ENCODE measurements around the gene LRRN4CL. TPM values are rescaled to one million over a fixed set of nuclear protein-coding genes. Genes with fewer than 3 reads are reported as not detected.

Gene LRRN4CL
- total RNA-seq, 2 donors from 2014 or later = 2.8 to 8.0 TPM

DNA sequence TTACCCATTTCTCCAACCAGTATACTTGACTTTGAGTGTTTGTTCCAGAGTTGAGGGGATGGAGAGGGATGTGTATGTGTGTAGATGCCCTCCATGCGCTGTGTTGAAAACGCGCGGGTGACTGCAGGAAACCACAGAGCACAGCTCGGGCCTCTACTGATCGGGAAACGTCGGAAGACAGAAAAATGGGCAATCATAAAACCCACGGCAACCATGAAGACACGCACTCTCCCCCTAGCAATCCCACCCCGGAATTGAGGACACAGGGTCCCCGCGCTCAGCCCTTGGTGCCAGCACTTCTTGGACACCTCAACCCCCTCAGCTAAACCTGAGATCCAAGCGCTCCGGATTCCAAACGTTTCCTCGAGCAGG is 18.1 kb downstream of the LRRN4CL start:
- H3K4me3 ChIP-seq = peak overlapping the region; percentile 61 to 69
- WGBS = under 1% methylated on average over 17 of the region's 17 CpGs
- no peak for DNase-seq (ENCODE audit: low spot score)
- no peaks in the 10 kb centered on the region for H3K36me3 ChIP-seq
- peak overlapping the region; percentile 82 to 87 for H3K27ac ChIP-seq
- no peaks in the 10 kb centered on the region for H3K9me3 ChIP-seq
- H3K27me3 ChIP-seq (replicated peaks; ENCODE audit: insufficient read depth) = no peaks in the 10 kb centered on the region
- TF ChIP-seq POLR2AphosphoS5 (IDR thresholded peaks at IDR 0.05) = no peak
- H3K4me1 ChIP-seq (replicated peaks) = peaks cover 19% of the 10 kb centered on the region
- intact Hi-C loops (cut with DNase I) = no loop called here

DNA sequence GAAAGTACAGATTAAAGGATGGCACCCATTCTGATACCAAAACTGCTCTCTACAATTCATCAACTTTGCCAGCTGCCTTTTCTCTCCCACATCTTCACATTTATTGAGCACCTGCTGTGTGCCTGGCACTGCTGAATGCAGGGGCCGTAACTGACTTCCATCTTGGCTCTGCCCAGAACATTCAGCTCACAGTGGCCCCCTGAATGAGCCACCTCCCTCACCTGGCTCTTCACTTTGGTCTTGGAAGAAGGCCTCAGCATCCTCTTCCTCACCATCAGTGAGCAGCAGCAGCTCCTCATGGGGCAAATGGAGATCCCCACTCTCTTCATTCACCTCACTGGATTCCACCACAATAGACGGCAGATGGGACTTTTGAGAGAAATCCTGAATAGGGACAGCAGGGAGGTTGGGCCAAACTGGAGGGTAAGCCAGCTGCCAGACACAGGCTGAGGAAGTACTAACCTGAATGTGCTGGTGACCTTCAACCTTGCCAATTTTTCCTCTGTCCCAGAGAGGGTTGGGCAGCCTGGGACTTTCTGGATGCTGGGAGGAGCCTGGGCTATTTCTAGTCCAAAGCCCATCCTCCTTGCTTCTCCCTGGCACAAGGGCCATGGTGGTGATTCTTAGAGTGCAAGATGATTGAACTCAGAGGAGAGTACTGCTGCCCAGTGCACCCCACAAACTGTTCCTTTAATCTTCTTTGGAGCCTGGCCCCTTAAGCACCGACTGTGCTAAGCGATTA is 19.7 kb downstream of the LRRN4CL start:
- no peak overlapping the region for H3K27ac ChIP-seq
- WGBS = 70% methylated on average over 4 of the region's 4 CpGs

DNA sequence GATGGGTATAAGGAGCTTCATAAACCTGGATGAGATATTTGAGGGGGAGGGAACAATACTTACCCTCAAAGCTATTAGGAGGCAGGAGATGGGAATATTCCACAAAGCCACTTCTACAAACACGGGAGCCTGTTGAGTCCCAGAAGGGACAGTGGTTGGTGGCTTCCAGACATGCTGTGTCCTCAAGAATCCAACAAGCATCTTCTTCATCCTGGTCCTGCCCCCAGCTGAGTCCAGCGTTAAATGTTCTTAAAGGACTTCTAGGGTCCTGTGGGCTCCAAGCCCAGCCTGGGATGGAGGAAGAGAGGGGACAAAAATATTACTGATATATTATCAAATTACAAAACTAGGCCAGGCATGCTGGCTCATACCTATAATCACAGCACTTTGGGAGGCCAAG is 21.9 kb downstream of the LRRN4CL start:
- H3K4me3 ChIP-seq = no peak overlapping the region

More for the DNA sequence above, 19.7 kb downstream of the LRRN4CL start:
- Histone ChIP-seq H3K4me1 (replicated peaks) (peaks cover 20% of the 10 kb centered on the region), H3K9me3 (no peaks in the 10 kb centered on the region), H3K4me3 (no peak overlapping the region), H3K36me3 (no peaks in the 10 kb centered on the region), H3K27me3 (replicated peaks; ENCODE audit: insufficient read depth) (no peaks in the 10 kb centered on the region)
- DNase-seq (ENCODE audit: low spot score) = no peak
- TF ChIP-seq POLR2A (IDR thresholded peaks at IDR 0.05) = no peak
- no peak for TF ChIP-seq POLR2AphosphoS5 (IDR thresholded peaks at IDR 0.05)
- TF ChIP-seq, protein P1, sequence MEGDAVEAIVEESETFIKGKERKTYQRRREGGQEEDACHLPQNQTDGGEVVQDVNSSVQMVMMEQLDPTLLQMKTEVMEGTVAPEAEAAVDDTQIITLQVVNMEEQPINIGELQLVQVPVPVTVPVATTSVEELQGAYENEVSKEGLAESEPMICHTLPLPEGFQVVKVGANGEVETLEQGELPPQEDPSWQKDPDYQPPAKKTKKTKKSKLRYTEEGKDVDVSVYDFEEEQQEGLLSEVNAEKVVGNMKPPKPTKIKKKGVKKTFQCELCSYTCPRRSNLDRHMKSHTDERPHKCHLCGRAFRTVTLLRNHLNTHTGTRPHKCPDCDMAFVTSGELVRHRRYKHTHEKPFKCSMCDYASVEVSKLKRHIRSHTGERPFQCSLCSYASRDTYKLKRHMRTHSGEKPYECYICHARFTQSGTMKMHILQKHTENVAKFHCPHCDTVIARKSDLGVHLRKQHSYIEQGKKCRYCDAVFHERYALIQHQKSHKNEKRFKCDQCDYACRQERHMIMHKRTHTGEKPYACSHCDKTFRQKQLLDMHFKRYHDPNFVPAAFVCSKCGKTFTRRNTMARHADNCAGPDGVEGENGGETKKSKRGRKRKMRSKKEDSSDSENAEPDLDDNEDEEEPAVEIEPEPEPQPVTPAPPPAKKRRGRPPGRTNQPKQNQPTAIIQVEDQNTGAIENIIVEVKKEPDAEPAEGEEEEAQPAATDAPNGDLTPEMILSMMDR (IDR thresholded peaks at IDR 0.05) = no peak
- intact Hi-C loops (cut with DNase I) = no loop called here

DNA sequence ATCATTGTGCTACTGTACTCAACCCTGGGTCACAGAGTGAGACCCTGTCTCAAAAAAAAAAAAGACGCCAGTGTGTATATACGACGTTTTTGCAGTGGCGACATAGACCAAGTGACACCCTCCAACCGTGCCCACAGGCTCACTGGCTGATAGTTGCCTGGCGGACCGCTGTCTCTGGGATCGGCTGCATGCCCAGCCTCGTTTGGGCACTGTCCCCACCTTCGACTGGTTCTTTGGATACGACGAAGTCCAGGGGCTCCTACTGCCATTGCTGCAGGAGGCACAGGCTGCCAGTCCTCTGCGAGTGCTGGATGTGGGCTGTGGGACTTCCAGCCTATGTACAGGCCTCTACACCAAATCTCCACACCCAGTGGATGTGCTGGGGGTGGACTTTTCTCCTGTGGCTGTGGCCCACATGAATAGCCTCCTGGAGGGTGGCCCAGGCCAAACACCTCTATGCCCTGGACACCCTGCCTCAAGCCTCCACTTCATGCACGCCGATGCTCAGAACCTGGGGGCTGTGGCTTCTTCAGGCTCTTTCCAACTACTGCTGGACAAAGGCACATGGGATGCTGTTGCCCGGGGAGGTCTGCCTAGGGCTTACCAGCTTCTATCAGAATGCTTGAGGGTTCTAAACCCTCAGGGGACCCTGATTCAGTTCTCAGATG is 22.9 kb downstream of the LRRN4CL start:
- H3K27me3 ChIP-seq (replicated peaks; ENCODE audit: insufficient read depth) = no peaks in the 10 kb centered on the region
- no peaks in the 10 kb centered on the region for H3K36me3 ChIP-seq
- peaks cover 12% of the 10 kb centered on the region for H3K4me1 ChIP-seq (replicated peaks)
- DNase-seq (ENCODE audit: low spot score) = no peak
- peak overlapping the region; percentile 87 to 90 for H3K27ac ChIP-seq
- H3K9me3 ChIP-seq = no peaks in the 10 kb centered on the region
- 33% methylated on average over 16 of the region's 16 CpGs for WGBS
- H3K4me3 ChIP-seq = peak overlapping the region; percentile 80 to 86
- TF ChIP-seq POLR2A (IDR thresholded peaks at IDR 0.05) (no peak), POLR2AphosphoS5 (IDR thresholded peaks at IDR 0.05) (no peak)
- TF ChIP-seq, protein P1 (IDR thresholded peaks at IDR 0.05) = no peak
- intact Hi-C loops (cut with DNase I) = no loop called here

More for the DNA sequence above, 21.9 kb downstream of the LRRN4CL start:
- Histone ChIP-seq H3K4me1 (replicated peaks) (peaks cover 12% of the 10 kb centered on the region), H3K36me3 (no peaks in the 10 kb centered on the region), H3K27me3 (replicated peaks; ENCODE audit: insufficient read depth) (no peaks in the 10 kb centered on the region), H3K9me3 (no peaks in the 10 kb centered on the region), H3K27ac (no peak overlapping the region)
- intact Hi-C loops (cut with DNase I) = no loop called here
- TF ChIP-seq POLR2AphosphoS5 (IDR thresholded peaks at IDR 0.05) = no peak
- no peak for TF ChIP-seq POLR2A (IDR thresholded peaks at IDR 0.05)
- TF ChIP-seq, protein P1 (IDR thresholded peaks at IDR 0.05) = no peak
- DNase-seq (ENCODE audit: low spot score) = no peak
- 53% methylated on average over 2 of the region's 2 CpGs for WGBS

DNA sequence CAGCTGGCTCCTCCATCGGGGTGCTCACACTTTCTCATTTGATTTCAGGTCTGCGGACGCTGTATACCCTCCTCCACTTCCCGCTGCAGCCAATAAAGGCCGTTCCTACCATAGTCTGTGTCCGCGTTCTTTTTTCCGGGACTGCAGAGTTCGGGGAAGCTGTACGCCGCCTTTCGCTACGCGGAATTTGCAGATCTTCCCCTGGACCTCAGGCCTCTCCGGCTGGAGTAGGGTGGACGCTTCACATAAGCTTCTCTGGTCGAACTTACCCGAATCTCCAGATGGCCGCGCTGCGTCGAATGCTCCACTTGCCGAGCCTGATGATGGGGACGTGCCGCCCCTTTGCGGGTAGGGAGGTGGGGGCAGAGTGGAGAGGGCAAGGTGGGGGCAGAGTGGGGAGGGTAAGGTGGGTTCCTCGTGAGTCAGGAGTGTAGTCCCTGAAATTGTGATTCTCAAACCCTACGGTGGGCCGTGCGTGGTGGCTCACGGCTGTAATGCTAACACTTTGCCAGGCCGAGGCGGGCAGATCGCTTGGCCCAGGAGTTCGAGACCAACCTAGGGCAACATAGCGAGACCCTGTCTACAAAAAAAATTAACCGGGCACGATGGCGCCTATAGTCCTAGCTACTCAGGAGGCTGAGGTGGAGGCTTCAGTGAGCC is 23.6 kb downstream of the LRRN4CL start:
- Histone ChIP-seq H3K27ac (peak overlapping the region; percentile 87 to 90), H3K27me3 (replicated peaks; ENCODE audit: insufficient read depth) (no peaks in the 10 kb centered on the region), H3K4me3 (peak overlapping the region; percentile 80 to 86), H3K4me1 (replicated peaks) (peaks cover 11% of the 10 kb centered on the region), H3K36me3 (no peaks in the 10 kb centered on the region), H3K9me3 (no peaks in the 10 kb centered on the region)
- WGBS = 1% methylated on average over 39 of the region's 39 CpGs
- peak; percentile 22 for DNase-seq (ENCODE audit: low spot score)
- TF ChIP-seq, protein P1 (IDR thresholded peaks at IDR 0.05) = no peak
- TF ChIP-seq POLR2AphosphoS5 (IDR thresholded peaks at IDR 0.05) (no peak), POLR2A (IDR thresholded peaks at IDR 0.05) (no peak)
- intact Hi-C loops (cut with DNase I) = no loop called here
